ENCODE data around the gene MBD3L5.
"Not testable (repeated sequence)": the region's sequence is repeated elsewhere in the genome, so short reads cannot be mapped to it uniquely, and the experiment has no call there.

The MBD3L5 gene

GRCh38 chr19:7030278-7030677, at the start of gene MBD3L5:
Gene MBD3L5 (plus strand): TSS chr19:7030578. CDS start chr19:7030612, 34 bp downstream.
- not testable (repeated sequence) for DNase-seq

GRCh38 chr19:6983448-6983847, 46.9 kb upstream of the MBD3L5 start:
- no peak for DNase-seq

GRCh38 chr19:6987850-6988249, 42.5 kb upstream of the MBD3L5 start:
- no peak for DNase-seq

GRCh38 chr19:6988257-6988656, 42.1 kb upstream of the MBD3L5 start:
- no peak for DNase-seq

GRCh38 chr19:6995054-6995453, 35.3 kb upstream of the MBD3L5 start:
- DNase-seq: no peak

- DNase-seq: no peak
Observed at GRCh38 chr19:6996810-6997209, 33.6 kb upstream of the MBD3L5 start.

- no peak for DNase-seq
Observed at GRCh38 chr19:6997679-6998445, 32.5 kb upstream of the MBD3L5 start.

- DNase-seq: no peak
Observed at GRCh38 chr19:6999933-7000332, 30.4 kb upstream of the MBD3L5 start.

GRCh38 chr19:7000333-7000732, 30.0 kb upstream of the MBD3L5 start:
- DNase-seq: no peak

GRCh38 chr19:7000816-7001215, 29.6 kb upstream of the MBD3L5 start:
- no peak for DNase-seq

- DNase-seq: no peak
Observed at GRCh38 chr19:7004313-7004931, 26.0 kb upstream of the MBD3L5 start.

- DNase-seq: no peak
Observed at GRCh38 chr19:7006135-7006704, 24.2 kb upstream of the MBD3L5 start.

- no peak for DNase-seq
Observed at GRCh38 chr19:7007859-7008258, 22.5 kb upstream of the MBD3L5 start.

GRCh38 chr19:7010722-7011593, 19.4 kb upstream of the MBD3L5 start:
- no peak for DNase-seq

GRCh38 chr19:7013678-7014077, 16.7 kb upstream of the MBD3L5 start:
- no peak for DNase-seq

GRCh38 chr19:7018828-7019227, 11.6 kb upstream of the MBD3L5 start:
- DNase-seq: no peak

GRCh38 chr19:7021331-7021730, 9.0 kb upstream of the MBD3L5 start, which contains the start of gene MBD3L2B:
Gene MBD3L2B (minus strand): TSS chr19:7021431. CDS start chr19:7021397, 34 bp downstream.
- DNase-seq: not testable (repeated sequence)

GRCh38 chr19:7028790-7029189, 1.6 kb upstream of the MBD3L5 start:
- DNase-seq: not testable (repeated sequence)

- DNase-seq: not testable (repeated sequence)
Observed at GRCh38 chr19:7040079-7040478, 9.7 kb downstream of the MBD3L5 start, which contains the start of gene MBD3L4. Gene MBD3L4 (minus strand): TSS chr19:7040179. CDS start chr19:7040144, 35 bp downstream.

GRCh38 chr19:7041563-7041962, 11.2 kb downstream of the MBD3L5 start:
- not testable (repeated sequence) for DNase-seq

GRCh38 chr19:7049021-7049420, 18.6 kb downstream of the MBD3L5 start, which contains the start of gene MBD3L2:
Gene MBD3L2 (plus strand): TSS chr19:7049321. CDS start chr19:7049374, 53 bp downstream.
- DNase-seq: not testable (repeated sequence)

- DNase-seq: not testable (repeated sequence)
Observed at GRCh38 chr19:7051421-7051820, 21.0 kb downstream of the MBD3L5 start.

GRCh38 chr19:7052896-7053295, 22.5 kb downstream of the MBD3L5 start:
- not testable (repeated sequence) for DNase-seq
